Fibroblast of the aortic adventitia (primary cell): ENCODE results near the gene BAIAP2L1. TPM values are rescaled to one million over a fixed set of nuclear protein-coding genes. Genes with fewer than 3 reads are reported as not detected.
A peak's percentile ranks its signal among the peaks of the same experiment; 100 is the strongest.

Experiments used
- DNase-seq: peaks from one replicate; pipeline ENCODE4 v3.0.0-alpha.2; 2010; ENCODE audit warnings: low read depth
- H3K4me3 ChIP-seq: 2 replicates; pipeline ENCODE4 v1.5.1; 2011; ENCODE audit warnings: low read depth, mild to moderate bottlenecking, control low read depth, low read length, moderate library complexity
- CTCF ChIP-seq: IDR thresholded peaks from 2 replicates; pipeline ENCODE4 v1.5.1; 2011; ENCODE audit warnings: mild to moderate bottlenecking, low read length, control low read depth, inconsistent platforms; ENCODE audit not compliant: insufficient read depth
- total RNA-seq: library from RNA; depleted of rRNA; stranded (reverse); fragments of >200 nt; gene quantifications from 2 replicates; pipeline ENCODE4 v1.2.3, GENCODE V29; 2012; ENCODE audit warnings: low replicate concordance

Gene BAIAP2L1
- total RNA-seq, 1 donor: 2.8 TPM

- TF ChIP-seq CTCF: peak; percentile 6
- peak; percentile 72 for DNase-seq
- H3K4me3 ChIP-seq: peak overlapping the region; percentile 95
Measured at GRCh38 chr7:98284335-98285036, 116.4 kb downstream of the BAIAP2L1 start.

- peak overlapping the region; percentile 95 for H3K4me3 ChIP-seq
- TF ChIP-seq CTCF: no peak
- no peak for DNase-seq
Measured at GRCh38 chr7:98283887-98284222, 117.0 kb downstream of the BAIAP2L1 start.

GRCh38 chr7:98283127-98283886, 117.6 kb downstream of the BAIAP2L1 start:
- no peak for TF ChIP-seq CTCF
- peak overlapping the region; percentile 95 for H3K4me3 ChIP-seq
- DNase-seq: peak; percentile 74

- peak overlapping the region; percentile 95 for H3K4me3 ChIP-seq
- peak; percentile 41 for DNase-seq
- no peak for TF ChIP-seq CTCF
Measured at GRCh38 chr7:98282703-98283102, 118.2 kb downstream of the BAIAP2L1 start.

GRCh38 chr7:98281757-98282606, 118.9 kb downstream of the BAIAP2L1 start:
- TF ChIP-seq CTCF: no peak
- H3K4me3 ChIP-seq: peak overlapping the region; percentile 95
- DNase-seq: no peak

GRCh38 chr7:98280791-98281756, 119.8 kb downstream of the BAIAP2L1 start, which contains the start of gene BRI3:
Gene BRI3 (plus strand): TSS chr7:98281686. CDS start chr7:98281796, 110 bp downstream.
- peak within 1 kb of the TSS; percentile 95 for H3K4me3 ChIP-seq
- TF ChIP-seq CTCF: no peak
- peak; percentile 78 for DNase-seq
